ENCODE data around the gene HBS1L.

HBS1L gene

DNA sequence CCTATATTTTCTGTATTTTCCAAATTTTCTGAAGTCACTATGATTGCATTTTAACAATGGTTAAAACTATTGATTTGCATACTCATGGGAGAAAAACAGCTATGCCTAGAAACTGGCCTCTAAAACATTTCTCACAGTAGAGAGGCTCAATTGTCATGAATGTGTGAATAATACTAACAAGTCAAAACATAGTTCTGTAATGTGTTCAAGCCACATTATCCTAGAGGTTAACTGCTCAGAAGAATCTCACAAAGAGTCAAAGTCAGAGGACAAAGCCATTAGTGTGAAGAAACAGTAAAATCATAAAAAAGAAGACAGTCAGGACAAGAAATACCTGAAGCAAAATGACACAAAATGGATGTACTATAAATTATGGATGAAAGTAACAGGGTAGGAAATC is 92.2 kb downstream of the HBS1L start:
- no peaks in the 10 kb centered on the region for H4K20me1 ChIP-seq (ENCODE audit: low read depth, low read length)
- H3K4me2 ChIP-seq (ENCODE audit: low read depth, low read length, poor library complexity, severe bottlenecking) = no peak overlapping the region
- peaks cover 14% of the 10 kb centered on the region; the same call in 1 of the 2 replicates for H3K36me3 ChIP-seq (ENCODE audit: low read length)

DNA sequence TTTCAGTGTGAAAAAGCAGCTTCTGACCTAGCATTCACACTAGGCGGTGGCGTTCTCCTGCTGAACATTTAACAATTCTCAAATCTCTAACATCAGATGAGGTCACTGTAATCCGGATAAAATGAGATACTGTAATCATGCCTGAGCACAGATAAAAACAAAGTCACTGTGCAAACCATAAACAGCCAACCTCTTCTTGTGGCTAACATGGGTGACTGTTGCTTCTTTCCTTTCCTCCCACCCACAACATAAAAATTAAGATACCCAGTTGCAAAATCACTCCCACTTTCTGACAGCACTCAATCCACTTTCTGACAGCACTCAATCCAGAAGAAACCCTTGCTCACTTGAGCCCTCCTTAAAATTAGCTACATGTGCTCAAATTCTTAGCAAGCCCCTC is 93.3 kb downstream of the HBS1L start:
- H3K36me3 ChIP-seq (ENCODE audit: low read length) = peaks cover 14% of the 10 kb centered on the region; the same call in 1 of the 2 replicates
- no peaks in the 10 kb centered on the region for H3K79me2 ChIP-seq (ENCODE audit: insufficient read depth, low read length)
- no peak overlapping the region for H3K4me2 ChIP-seq (ENCODE audit: low read depth, low read length, poor library complexity, severe bottlenecking)
- TF ChIP-seq CTCF (IDR thresholded peaks at IDR 0.05; ENCODE audit: insufficient read depth, low read length, poor library complexity, severe bottlenecking) (no peak), EZH2phosphoT487 (conservative IDR thresholded peaks at IDR 0.05; ENCODE audit: low read length) (no peak)
- no peaks in the 10 kb centered on the region for H3K9me3 ChIP-seq (ENCODE audit: insufficient read depth, low read length)
- H3F3A ChIP-seq (ENCODE audit: insufficient read depth) = no peaks in the 10 kb centered on the region
- no peak overlapping the region for H3K9ac ChIP-seq (ENCODE audit: low read length)
- no peaks in the 10 kb centered on the region for H3K9me2 ChIP-seq (replicated peaks; ENCODE audit: insufficient read depth, low read length)
- no peaks in the 10 kb centered on the region for H4K20me1 ChIP-seq (ENCODE audit: low read depth, low read length)
- no peak overlapping the region for H2AFZ ChIP-seq (ENCODE audit: low read depth, low read length, severe bottlenecking)
- no peak overlapping the region for H3K27ac ChIP-seq (ENCODE audit: low read depth, low read length)
- no peak overlapping the region for H3K4me3 ChIP-seq (ENCODE audit: insufficient read depth, low read length, poor library complexity, severe bottlenecking)
- no peaks in the 10 kb centered on the region for H3K27me3 ChIP-seq (ENCODE audit: low read length)

More for the DNA sequence above, 92.2 kb downstream of the HBS1L start:
- Histone ChIP-seq H3K27ac (ENCODE audit: low read depth, low read length) (no peak overlapping the region), H3F3A (ENCODE audit: insufficient read depth) (no peaks in the 10 kb centered on the region), H2AFZ (ENCODE audit: low read depth, low read length, severe bottlenecking) (no peak overlapping the region), H3K27me3 (ENCODE audit: low read length) (no peaks in the 10 kb centered on the region), H3K9me2 (replicated peaks; ENCODE audit: insufficient read depth, low read length) (no peaks in the 10 kb centered on the region), H3K4me3 (ENCODE audit: insufficient read depth, low read length, poor library complexity, severe bottlenecking) (no peak overlapping the region), H3K9ac (ENCODE audit: low read length) (no peak overlapping the region), H3K79me2 (ENCODE audit: insufficient read depth, low read length) (no peaks in the 10 kb centered on the region), H3K9me3 (ENCODE audit: insufficient read depth, low read length) (no peaks in the 10 kb centered on the region)
- TF ChIP-seq CTCF (IDR thresholded peaks at IDR 0.05; ENCODE audit: insufficient read depth, low read length, poor library complexity, severe bottlenecking) (no peak), EZH2phosphoT487 (conservative IDR thresholded peaks at IDR 0.05; ENCODE audit: low read length) (no peak)

GRCh38 chr6:134959603-134960002 is 95.0 kb downstream of the HBS1L start:
- no peaks in the 10 kb centered on the region for H3K79me2 ChIP-seq (ENCODE audit: insufficient read depth, low read length)
- H2AFZ ChIP-seq (ENCODE audit: low read depth, low read length, severe bottlenecking) = no peak overlapping the region
- H3K9ac ChIP-seq (ENCODE audit: low read length) = no peak overlapping the region

More at GRCh38 chr6:134959603-134960002, 95.0 kb downstream of the HBS1L start:
- no peaks in the 10 kb centered on the region for H3F3A ChIP-seq (ENCODE audit: insufficient read depth)
- no peaks in the 10 kb centered on the region for H4K20me1 ChIP-seq (ENCODE audit: low read depth, low read length)
- no peaks in the 10 kb centered on the region for H3K9me2 ChIP-seq (replicated peaks; ENCODE audit: insufficient read depth, low read length)
- H3K4me3 ChIP-seq (ENCODE audit: insufficient read depth, low read length, poor library complexity, severe bottlenecking) = no peak overlapping the region
- H3K4me2 ChIP-seq (ENCODE audit: low read depth, low read length, poor library complexity, severe bottlenecking) = no peak overlapping the region
- TF ChIP-seq EZH2phosphoT487 (conservative IDR thresholded peaks at IDR 0.05; ENCODE audit: low read length) (no peak), CTCF (IDR thresholded peaks at IDR 0.05; ENCODE audit: insufficient read depth, low read length, poor library complexity, severe bottlenecking) (no peak)
- H3K27me3 ChIP-seq (ENCODE audit: low read length) = no peaks in the 10 kb centered on the region
- no peaks in the 10 kb centered on the region for H3K9me3 ChIP-seq (ENCODE audit: insufficient read depth, low read length)
- H3K36me3 ChIP-seq (ENCODE audit: low read length) = 0 out of 2 replicates have a peak, but pooled peaks cover 4% of the 10 kb centered on the region
- H3K27ac ChIP-seq (ENCODE audit: low read depth, low read length) = no peak overlapping the region

Measured in SU-DHL-6 (cell line).